Muscle of arm (tissue), 12 donors: ENCODE data around the gene OGFR. TPM values are rescaled to one million over a fixed set of nuclear protein-coding genes. Genes with fewer than 3 reads are reported as not detected.

Source experiments
- DNase-seq: peaks from one replicate; pipeline ENCODE4 v3.0.0-alpha.2; 2013
- polyA plus RNA-seq, 12 donors: library from polyadenylated mRNA; unstranded; fragments of 120-200 nt; gene quantifications; one replicate each; pipeline ENCODE4 v1.2.1, GENCODE V29; 2013; ENCODE audit not compliant: insufficient read length in 12 of 12

OGFR gene
- polyA plus RNA-seq, 12 donors = 12.0 to 27.2 (median 14.5) TPM; not detected in 1

DNA sequence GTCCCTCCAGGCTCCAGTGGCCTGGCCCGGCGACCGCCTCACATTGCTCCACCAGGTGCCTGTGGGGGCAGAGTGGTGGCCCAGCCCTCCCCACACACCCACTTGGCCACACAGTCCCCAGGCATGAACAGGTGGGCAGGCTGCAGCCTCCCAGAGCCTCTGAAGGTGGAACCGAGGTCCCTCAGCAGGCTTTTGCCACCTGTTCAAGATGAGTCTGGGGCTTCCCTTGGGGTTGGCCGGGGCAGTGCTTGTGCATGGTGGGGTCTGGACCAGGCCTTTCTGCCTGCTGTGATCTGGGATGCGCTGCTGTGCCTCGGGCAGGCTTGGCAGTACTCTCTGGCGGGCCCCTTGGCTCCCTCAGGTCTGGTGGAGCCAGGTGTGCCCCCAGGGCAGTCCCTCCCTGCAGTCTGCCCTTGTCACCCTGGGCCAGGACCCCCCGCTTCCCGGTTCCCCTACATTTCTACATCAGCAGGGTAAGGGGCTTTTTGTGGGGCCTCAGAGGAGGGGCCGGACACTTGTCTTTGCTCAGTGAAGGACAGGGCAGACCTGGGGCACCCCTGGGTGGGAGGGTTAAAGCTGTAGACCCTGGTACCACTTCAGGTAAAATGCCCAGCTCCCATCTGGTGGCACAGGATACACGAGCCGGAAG, 9.5 kb downstream of the OGFR start:
- DNase-seq = no peak

- no peak for DNase-seq
These were observed 10.1 kb downstream of the OGFR start for GRCh38 chr20:62814709-62815065.

- DNase-seq = no peak
These were observed 10.7 kb downstream of the OGFR start for GRCh38 chr20:62815066-62815991.

DNA sequence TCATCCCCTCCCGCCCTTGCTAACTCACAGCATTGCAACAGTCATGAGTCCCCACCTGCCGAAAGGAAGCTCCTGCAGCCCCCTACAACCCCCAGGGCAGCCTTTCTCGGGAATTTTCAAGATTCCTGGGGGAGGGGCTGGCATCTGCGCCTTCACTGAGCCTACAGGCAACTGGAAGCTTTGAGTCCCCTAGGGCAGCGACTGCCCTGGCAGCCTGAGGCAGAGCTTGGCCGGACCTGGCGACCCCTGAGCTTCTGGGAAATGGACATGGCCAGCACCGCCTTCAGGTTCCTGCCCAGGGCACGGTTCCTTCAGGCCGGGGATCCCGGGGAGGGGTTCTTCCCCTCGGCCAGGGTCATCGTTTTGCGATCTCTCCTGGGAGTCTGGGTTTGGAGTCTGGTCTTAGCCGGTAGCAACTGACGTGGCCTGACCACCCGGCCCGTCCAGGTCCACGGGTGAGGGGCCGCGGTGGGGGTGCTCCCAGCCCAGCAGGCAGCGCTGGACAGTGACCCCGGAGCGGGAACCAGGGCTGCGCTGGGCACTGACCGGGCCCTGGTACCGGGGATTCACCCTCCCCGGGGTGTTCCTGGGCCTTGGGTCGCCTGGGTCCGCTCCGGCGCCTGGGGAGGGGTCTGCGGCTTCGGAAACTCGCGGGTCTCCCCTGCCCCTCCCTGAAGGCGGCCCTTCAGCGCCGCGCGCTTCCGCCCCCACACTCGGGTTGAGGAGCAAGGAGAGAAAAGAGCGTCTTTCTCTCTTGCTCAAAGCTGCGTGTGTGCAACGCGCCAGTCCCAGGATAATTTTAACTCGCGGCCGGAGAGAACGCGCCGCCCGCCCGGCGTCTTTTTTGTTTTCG, 11.6 kb downstream of the OGFR start:
- DNase-seq = no peak

DNA sequence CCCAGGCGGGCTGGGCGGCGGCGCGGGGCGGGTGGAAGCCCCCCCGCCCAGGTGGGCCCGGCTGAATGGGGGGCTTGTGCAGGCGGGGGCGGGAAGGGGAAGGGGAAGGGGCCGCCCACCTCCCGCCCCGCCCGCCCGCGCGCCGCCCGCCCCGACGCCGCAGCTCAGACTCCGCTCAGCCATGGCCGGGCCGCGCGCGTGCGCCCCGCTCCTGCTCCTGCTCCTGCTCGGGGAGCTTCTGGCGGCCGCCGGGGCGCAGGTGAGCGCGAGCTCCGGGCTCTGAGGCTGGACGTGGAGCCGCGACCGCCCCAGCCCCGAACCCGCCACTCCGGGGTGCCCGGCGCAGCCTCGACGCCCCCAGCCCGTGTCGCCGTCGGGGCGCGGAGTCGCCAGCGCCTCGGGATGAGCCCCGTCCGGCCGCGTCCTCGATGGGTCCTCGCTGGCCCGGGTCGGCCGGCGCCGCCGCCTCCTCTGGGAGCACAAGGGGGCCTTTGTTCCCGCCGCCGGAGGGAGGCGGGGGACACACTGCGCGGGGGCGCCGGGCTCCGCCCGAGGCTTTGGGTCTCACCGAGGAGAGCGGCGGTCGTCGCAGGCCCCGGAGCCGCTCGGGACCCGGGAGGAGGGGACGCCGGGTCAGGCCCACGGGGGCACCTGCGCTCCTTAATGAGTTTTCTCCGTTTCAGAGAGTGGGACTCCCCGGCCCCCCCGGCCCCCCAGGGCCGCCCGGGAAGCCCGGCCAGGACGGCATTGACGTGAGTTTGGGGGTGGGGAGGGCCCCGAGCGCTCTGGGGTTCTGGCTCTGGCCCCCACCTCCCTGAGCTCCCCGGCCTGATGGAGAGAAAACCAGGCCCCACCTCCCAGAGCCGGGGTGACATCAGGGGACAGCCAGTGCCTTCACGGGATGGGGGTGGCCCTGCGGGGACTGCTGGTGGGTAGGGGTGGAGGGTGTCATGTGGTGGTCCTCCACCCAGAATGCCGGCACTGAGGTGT, 12.5 kb downstream of the OGFR start, which contains the start of gene COL9A3:
Gene COL9A3 (plus strand): TSS at position 167 of the 990 bp plus-strand sequence. CDS start 15 bp downstream, at position 182.
- DNase-seq = no peak

- no peak for DNase-seq
These were observed 13.4 kb downstream of the OGFR start for GRCh38 chr20:62817975-62818591.

DNA sequence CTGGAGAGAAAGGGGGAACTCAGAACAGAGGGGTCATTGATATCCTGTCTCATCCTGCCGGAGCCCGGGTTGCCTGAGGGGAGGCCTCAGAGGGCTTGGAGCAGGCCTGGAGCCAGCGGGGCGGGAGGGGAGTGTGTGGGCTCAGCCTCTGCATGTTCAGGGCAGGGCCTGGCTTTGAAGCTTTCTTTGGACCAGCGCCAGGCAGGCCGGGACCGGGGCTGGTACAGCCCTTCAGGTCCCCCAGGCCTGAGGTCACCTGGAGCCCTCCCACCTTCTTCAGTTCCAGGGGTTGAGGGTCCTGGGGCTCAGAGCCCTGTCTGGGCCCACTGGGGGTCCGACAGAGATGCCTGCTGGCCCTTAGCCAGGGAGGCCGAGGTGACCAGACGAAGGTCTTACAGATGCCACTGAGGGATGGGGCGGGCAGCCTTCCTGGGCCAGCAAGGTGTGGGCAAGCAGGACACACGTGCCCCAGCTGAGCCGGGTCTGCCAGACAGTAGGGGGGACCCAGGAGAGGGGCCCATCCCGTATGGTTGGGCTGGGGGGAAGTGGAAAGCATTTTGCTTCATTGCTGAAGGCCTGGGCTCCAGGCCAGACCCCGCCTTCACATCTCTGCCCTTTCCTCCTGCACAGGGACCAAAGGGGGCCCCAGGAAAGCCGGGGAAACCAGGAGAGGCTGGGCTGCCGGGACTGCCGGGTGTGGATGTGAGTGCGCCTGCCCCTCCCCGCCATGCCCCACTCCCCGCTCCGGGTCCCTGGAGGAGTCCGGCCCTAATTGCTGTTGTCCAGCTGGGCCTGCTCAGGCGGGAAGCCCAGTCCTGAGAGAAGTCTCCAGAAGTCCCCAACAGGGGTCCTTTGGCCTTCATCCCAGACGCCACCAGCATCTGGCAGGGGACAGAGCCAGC, 14.2 kb downstream of the OGFR start:
- peak; percentile 67 for DNase-seq

- no peak for DNase-seq
These were observed 15.0 kb downstream of the OGFR start for GRCh38 chr20:62819494-62820174.

GRCh38 chr20:62820208-62820961, 15.8 kb downstream of the OGFR start:
- no peak for DNase-seq

DNA sequence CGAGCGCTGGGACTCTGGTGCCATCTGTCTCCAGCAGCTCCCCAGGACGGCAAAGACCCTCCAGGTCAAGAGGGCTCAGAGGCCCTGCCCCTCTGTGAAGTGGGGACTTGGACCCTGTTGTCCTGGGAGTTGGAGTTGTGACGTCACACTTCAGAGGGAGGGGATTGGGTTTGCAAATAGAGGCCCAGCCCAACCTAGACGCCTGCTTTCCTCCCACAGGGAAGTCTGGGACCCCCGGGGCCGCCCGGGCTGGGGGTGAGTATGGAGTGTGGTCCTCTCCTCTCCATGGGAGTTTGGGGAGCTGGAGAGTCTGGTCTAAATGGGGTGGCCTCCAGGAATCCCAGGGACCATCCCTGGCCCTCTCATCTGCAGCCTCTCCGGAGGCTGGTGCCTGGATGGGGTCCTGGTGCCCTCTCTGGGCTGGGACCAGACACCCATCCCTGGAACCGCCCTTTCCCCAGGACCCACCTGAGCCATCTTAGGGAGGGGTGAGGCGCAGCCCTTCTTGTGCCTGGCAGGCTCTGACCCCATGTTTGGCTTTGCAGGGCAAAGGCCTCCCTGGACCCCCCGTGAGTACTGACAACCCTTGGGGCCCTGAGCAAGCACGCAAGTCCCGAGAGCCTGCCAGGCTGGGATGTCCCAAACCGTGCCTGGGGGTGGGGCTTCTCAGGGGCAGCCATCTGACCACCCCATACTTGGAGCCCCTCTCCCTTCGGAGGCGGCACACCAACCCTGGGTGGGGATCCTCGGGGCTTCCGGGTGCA, 16.5 kb downstream of the OGFR start:
- DNase-seq = no peak

DNA sequence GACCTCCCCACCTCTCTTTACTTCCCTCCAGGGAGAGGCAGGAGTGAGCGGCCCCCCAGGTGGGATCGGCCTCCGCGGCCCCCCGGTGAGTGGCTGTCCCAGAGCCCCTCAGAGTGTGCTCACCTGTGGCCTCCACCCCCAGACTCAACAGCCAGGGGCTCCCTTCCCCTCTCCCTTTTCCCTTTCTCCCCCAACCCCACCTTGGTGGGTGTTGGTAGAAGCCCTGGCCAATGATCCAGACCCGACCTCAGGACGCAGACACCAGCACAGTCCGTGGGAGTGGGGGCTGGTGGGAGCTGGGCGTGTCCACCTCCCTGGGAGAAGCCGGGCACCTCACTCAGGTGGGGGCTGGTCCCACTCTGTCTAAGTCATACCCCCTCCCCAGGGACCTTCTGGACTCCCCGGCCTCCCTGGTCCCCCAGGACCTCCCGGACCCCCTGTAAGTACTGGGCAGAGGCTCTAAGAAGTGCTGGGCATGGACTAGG, 17.1 kb downstream of the OGFR start:
- no peak for DNase-seq

- DNase-seq = no peak
These were observed 17.7 kb downstream of the OGFR start for GRCh38 chr20:62822239-62822787.

DNA sequence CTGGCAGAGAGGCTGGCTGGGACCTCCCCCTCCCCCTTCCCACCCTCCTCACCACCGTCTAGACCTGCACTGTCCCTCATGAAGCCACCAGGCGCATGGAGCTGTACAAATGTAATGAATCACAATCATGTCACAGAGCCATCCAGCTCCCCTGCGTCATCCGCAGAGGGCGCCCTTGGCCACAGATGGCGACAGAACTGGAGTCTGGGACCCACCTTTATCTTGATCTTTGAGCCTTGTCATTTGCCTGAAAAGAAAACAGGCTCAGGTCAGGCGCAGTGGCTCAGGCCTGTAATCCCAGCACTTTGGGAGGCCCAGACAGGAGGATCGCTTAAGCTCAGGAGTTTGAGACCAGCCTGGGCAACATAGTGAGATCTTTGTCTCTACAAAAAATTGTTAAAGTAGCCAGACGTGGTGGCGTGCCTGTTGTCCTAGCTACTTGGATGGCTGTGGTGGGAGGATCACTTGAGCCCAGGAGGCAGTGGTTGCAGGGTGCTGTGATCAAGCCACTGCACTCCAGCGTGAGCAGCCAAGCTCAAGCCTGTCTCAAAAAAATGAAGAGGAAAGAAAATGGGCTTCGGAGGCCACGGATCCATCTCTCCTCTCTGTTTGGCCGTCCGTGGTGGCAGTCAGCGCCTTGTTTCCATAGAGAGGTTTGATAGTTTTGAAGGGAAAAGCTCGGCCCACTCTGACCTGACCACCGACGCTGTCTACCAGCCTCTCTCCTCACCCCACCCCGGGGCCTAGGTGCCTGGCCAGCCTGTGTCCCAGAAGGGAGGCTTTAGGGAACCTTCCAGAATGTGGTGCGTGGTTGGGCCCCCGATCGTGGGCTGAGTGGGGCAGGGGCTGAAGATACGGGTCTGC, 18.4 kb downstream of the OGFR start:
- no peak for DNase-seq

DNA sequence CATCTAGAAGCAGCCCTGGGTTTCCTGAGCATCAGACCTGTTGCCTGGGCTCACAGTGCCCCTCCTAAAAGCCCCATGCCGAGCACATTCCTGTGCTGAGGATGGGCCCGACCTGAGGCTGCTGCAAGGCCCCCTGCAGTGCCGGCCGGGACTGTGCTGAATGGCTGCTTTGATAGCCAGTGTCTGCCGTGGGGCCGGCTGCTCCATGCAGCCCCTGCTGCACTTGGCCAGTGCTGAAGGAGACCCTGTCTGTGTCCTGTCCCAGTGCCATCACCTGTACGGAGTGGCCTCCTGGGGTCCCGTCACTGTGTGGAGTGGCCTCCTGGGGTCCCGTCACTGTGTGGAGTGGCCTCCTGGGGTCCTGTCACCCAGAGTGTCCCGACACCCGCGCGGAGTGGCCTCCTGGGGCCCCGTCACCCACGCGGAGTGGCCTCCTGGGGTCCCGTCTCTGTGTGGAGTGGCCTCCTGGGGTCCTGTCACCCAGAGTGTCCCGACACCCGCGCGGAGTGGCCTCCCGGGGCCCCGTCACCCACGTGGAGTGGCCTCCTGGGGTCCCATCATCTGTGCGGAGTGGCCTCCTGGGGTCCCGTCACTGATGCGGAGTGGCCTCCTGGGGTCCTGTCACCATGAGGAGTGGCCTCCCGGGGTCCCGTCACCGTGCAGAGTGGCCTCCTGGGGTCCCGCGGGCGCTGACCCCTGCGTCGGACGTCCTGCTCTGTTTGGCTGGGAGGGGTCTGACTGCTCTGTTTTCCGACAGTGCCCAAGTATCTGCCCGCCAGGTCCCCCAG, 19.2 kb downstream of the OGFR start:
- DNase-seq = no peak
